H1 (cell line): ENCODE results near the gene MAGI1. TPM values are rescaled to one million over a fixed set of nuclear protein-coding genes. Genes with fewer than 3 reads are reported as not detected.

Experiments
- ASH2L ChIP-seq: fragments of 200-600, 300-600 bp; sonication (generic); IDR thresholded peaks from one replicate; pipeline ENCODE4 v1.7.1; 2017; ENCODE audit warnings: low read length
- CHD7 ChIP-seq: fragments of 300-600 bp; sonication (generic); IDR thresholded peaks from 2 replicates; pipeline ENCODE4 v1.7.1; 2012; ENCODE audit warnings: low read length, moderate library complexity, mild to moderate bottlenecking, inconsistent platforms; ENCODE audit not compliant: insufficient replicate concordance
- NANOG ChIP-seq: IDR thresholded peaks from 2 replicates; pipeline ENCODE4 v1.6.1; 2011; ENCODE audit warnings: low read length, low read depth, mild to moderate bottlenecking, inconsistent platforms; ENCODE audit not compliant: insufficient read depth, poor library complexity, severe bottlenecking
- RFX5 ChIP-seq: IDR thresholded peaks from 2 replicates; pipeline ENCODE4 v1.6.1; 2011; ENCODE audit warnings: low read depth, low read length, improper control_type of control experiment, borderline replicate concordance
- RNF2 ChIP-seq: fragments of 200-900, 300-1000 bp; sonication (generic); IDR thresholded peaks from 2 replicates; pipeline ENCODE4 v1.7.1; 2016; ENCODE audit warnings: borderline replicate concordance, low read depth, mild to moderate bottlenecking, antibody characterized with exemption, low read length; ENCODE audit not compliant: poor library complexity, severe bottlenecking; ENCODE audit errors: missing control alignments
- SIRT6 ChIP-seq: IDR thresholded peaks from one replicate; pipeline ENCODE4 v1.7.1; 2012; ENCODE audit warnings: low read length, inconsistent platforms
- SRF ChIP-seq: IDR thresholded peaks from 2 replicates; pipeline ENCODE4 v1.6.1; 2011; ENCODE audit warnings: mild to moderate bottlenecking, low read depth, low read length, moderate library complexity
- polyA plus RNA-seq, 7 experiments: library from polyadenylated mRNA; depleted of rRNA in 3 of 7; stranded (reverse) in 5 of 7; unstranded in 2 of 7; fragments of >200 nt in 5 of 7; fragments of 200-250 nt in 2 of 7; gene quantifications; 1 replicate in 5 of 7; 2 replicates in 1 of 7; 4 replicates in 1 of 7; pipeline versions ENCODE4 v1.2.1 to v1.2.3, GENCODE V29; 2011 to 2013; ENCODE audit warnings: missing spikeins in 2 of 7, mixed read lengths in 2 of 7
- total RNA-seq: library from RNA; stranded (reverse); fragmentation: NEBNext Ultra II Directional; extraction: Animal tissue kit (Norgen Biotek cat#: 25700); gene quantifications from 2 replicates; pipeline ENCODE4 v1.2.1, GENCODE V29; 2021

Gene MAGI1
- total and polyA plus RNA-seq, 2 of the 8 experiments (the other 6 are each of a cell fraction or from before 2014, with no cell fraction given) = 19.8 to 78.0 TPM

GRCh38 chr3:65741540-65741939, 297.2 kb downstream of the MAGI1 start (continued):
- TF ChIP-seq CHD7 (no peak), RFX5 (no peak), SRF (no peak), NANOG (no peak), RNF2 (no peak), ASH2L (no peak), SIRT6 (no peak)
